GM12864 (cell line): ENCODE results near the gene UBE2J2.

Source experiments
- DNase-seq: peaks from one replicate; pipeline ENCODE4 v3.0.0-alpha.2; 2011; ENCODE audit warnings: low read depth
- H3K4me3 ChIP-seq: 2 replicates; pipeline ENCODE4 v1.5.1; 2011; ENCODE audit warnings: mild to moderate bottlenecking, low read depth, low read length, control low read depth
- TF ChIP-seq, protein P1 (sequence below): IDR thresholded peaks from 2 replicates; pipeline ENCODE4 v1.5.1; 2011; ENCODE audit warnings: low read depth, mild to moderate bottlenecking, moderate library complexity, low read length, control low read depth, inconsistent platforms; ENCODE audit errors: missing control alignments

UBE2J2 gene

DNA sequence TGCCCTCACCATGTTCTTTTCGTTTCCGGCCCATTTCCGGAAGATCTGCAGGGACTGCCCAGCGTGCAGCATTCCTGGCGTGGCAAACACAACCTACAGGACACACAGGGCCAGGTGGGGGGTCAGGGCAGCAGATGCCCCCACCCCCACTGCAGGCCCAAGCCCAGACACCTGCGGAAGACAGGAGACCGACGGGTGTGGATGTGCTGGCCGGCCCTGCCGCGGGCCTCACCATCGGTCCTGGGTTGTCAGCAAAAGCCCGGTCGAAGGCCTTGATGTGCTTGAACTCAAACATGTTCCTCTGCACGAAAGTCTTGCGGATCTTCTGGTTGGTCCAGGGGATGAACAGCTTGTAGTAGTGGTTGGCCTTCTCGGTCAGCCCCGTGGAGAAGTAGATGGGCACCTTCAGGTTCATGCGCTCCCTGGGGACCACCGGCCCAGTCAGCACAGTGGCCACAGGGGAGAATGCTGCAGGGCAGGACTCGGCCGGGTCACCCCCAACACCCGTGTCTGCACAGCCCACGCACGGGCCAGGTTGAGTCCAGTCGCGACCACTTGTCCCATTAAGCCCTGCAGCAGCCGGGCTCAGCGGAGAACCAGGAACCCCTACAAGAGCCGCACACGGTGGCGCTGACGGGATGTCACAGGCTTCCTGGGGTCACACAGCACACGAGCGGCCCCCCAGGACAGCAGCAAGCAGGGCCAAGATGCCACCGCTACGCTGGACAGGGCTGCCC lies 40.0 kb upstream of the UBE2J2 start:
- H3K4me3 ChIP-seq = no peak overlapping the region
- DNase-seq = no peak
- TF ChIP-seq, protein P1, sequence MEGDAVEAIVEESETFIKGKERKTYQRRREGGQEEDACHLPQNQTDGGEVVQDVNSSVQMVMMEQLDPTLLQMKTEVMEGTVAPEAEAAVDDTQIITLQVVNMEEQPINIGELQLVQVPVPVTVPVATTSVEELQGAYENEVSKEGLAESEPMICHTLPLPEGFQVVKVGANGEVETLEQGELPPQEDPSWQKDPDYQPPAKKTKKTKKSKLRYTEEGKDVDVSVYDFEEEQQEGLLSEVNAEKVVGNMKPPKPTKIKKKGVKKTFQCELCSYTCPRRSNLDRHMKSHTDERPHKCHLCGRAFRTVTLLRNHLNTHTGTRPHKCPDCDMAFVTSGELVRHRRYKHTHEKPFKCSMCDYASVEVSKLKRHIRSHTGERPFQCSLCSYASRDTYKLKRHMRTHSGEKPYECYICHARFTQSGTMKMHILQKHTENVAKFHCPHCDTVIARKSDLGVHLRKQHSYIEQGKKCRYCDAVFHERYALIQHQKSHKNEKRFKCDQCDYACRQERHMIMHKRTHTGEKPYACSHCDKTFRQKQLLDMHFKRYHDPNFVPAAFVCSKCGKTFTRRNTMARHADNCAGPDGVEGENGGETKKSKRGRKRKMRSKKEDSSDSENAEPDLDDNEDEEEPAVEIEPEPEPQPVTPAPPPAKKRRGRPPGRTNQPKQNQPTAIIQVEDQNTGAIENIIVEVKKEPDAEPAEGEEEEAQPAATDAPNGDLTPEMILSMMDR = no peak

DNA sequence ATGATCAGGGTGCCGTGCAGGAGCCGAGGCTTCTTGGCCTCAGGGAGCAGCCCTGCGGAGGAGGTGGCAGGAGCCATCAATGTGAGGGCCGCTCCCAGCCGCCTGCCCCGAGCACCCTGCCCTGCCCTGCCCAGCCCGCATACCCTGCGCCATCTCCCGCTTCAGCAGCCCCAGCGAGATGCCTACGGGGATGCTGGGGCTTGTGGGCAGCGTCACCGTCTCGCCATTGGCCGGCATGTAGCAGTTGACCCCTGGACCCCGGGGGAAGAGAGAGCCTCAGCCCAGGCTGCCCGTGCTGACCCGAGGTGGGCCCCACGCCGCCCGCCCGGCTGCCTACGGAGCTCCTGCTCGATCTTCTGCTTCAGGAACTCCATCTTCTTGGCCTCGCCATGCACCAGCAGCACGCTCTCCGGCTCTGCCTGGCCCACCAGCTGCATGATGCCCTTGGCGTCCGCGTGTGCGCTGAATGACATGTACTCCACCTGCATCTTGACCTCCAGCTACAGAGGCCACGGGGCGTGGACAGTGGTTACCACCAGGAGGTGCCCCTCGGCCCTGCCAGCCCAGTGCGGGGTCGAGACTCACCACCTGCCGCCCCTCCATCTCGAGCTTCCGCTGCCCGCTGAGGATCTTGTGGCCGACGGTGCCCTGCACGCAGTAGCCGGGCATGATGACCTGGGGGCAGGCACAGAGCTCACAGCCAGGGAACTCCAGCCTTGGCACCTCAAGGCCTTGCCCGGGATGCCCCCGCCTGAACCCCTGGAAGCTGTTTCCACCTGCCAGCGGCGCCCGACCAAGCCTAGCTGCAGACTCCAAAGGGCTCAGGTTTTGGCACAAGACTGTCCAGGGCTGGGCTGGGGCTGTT lies 39.0 kb upstream of the UBE2J2 start:
- TF ChIP-seq, protein P1 = no peak
- no peak for DNase-seq

DNA sequence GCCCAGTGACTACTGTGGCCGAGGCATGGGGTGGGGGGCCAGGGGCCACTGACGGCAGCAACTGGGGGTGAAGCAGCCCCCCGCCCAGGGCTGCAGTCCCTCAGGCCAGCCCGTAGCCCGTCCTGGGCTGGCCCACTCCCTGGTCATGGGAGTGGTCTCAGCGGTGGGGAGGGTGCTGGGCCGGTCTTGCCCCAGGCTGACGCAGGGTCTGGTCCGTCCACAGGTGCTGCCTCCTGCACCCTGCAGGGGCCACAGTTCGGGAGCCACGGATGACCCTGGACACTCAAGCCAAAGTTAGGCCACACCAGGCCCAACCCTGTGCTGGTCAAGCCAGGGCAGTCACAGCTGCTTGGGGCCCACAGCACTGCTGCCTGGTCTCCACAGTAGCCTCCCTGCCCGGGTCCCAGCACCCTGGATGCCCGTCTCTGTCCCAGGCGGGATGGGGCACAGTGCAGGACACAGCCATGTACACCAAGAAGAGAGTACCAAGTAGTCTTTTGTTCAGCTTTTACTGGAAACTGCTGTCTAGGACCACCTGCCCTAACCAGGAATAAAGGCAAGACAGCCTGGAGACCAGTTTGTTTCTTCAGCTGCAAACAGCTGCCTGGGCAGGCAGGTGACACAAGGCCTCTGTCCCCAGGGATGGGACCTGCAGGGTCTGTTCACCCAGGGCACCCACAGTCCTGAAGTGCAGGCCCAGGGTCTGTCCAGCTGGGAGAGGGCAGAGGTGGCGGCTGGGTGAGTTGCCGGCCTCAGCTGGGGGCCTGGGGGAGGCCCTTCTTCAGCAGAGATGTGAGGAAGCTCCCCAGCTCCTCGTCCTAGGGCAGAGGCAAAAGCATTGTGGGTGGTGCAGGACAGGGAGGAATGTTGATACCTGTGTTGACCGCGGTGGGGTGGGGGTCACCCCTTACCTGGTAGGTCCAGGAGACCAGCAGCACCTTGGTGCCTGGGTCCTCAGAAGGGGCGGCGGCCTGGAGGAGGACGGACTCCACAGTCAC lies 37.8 kb upstream of the UBE2J2 start:
- no peak overlapping the region for H3K4me3 ChIP-seq
- TF ChIP-seq, protein P1 = no peak
- no peak for DNase-seq

More for the DNA sequence above, 39.0 kb upstream of the UBE2J2 start:
- no peak overlapping the region for H3K4me3 ChIP-seq

DNA sequence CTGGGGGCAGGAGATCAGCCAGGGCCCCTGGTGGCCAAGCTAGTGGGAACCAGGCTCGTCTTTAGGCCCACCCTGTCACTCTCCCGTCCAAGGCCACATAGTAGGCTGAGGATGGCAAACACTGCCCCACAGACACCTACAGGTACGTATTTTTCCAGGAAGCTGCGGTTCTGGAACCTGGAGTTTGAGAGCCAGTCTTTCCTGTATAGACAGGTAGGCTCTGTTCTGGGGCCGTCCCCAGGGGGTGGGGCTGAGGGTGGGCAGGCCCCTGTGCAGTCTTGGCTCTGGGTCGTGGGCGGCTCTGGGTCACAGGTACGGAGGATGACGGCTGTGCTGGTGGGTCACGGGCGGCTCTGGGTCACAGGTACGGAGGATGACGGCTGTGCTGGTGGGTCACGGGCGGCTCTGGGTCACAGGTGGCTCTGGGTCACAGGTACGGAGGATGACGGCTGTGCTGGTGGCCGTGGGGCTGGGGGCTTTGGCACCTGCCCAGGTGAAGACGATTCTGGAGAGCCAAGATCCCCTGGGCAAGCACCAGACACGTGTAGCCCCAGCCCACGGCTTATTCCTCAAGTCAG lies 36.9 kb upstream of the UBE2J2 start:
- H3K4me3 ChIP-seq = no peak overlapping the region
- TF ChIP-seq, protein P1 = no peak
- DNase-seq = no peak

DNA sequence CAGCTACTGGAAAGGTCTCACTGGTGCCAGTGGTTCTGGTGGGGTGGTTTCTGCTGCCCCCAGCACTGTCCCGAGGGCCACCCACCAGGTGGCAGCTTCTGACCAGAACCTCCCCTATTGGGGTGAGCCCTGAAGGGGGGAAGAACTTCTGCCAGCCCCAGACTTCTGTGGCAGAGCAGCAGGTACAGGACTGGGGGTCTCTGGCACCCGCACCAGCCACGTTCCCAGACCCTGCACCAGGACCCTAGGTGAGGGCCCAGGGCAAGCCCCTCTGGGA lies 36.4 kb upstream of the UBE2J2 start:
- no peak for DNase-seq
- TF ChIP-seq, protein P1 = no peak
- H3K4me3 ChIP-seq = no peak overlapping the region
